NCI-H2171 treated with DMSO at 0.1 percent for 48 hours (cell line): ENCODE data around the gene CYP1B1.
"Not testable (repeated sequence)": the region's sequence is repeated elsewhere in the genome, so short reads cannot be mapped to it uniquely, and the experiment has no call there.

Source experiments
- DNase-seq: peaks from one replicate; lab custom pipeline; 2025; lab: John Stamatoyannopoulos, UW

CYP1B1 gene

DNA sequence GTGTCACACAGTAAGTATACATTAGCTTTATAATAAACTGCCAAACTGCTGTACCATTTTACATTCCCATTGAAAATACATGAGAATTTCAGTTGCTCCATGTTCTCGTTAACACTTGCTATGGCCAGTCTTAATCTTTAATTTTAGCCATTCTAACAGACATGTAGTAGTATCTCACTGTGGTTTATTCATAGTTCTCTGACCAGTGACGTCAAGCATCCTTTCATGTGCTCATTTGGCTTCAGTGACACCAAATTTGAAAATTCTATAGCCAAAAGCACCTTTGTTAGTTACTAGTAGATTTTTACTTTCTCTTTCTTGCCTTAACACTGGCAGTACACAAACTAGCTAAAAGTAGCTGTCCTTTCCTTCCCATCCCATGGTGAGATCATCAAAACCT, 43.0 kb downstream of the CYP1B1 start:
- DNase-seq = no peak

DNA sequence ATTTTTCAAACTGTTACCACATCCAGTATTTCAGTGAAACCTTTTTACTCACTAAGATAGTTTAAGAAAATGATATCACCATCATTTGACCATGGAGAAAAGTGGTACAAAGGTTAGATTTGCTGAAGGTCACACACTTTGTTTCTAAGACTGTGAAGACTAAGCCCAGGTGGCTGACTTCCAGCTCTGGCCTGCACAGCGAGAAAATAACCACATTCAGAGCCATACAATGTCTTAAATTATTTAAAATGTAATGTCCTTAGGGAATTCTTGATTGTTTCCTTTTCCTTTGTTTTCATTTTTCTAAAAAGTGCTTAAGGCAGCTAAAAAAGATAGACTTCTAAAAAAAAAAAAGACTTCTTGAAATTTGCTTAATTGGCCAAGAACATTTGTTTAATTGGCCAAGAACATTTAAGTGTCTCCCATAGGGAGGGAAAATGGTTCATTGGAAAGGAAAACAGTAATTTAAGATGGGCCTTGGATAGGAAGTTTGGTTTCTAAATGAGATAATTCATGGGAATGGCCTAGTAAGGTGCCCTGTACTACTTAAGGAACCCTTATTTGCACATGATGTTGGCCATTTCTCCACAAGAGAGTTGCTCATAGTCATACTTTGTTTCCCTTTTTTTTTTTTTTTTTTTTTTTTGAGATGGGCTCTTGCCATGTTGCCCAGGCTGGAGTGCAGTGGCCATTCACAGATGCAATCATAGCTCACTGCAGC, 45.2 kb downstream of the CYP1B1 start:
- peak; percentile 5 for DNase-seq

DNA sequence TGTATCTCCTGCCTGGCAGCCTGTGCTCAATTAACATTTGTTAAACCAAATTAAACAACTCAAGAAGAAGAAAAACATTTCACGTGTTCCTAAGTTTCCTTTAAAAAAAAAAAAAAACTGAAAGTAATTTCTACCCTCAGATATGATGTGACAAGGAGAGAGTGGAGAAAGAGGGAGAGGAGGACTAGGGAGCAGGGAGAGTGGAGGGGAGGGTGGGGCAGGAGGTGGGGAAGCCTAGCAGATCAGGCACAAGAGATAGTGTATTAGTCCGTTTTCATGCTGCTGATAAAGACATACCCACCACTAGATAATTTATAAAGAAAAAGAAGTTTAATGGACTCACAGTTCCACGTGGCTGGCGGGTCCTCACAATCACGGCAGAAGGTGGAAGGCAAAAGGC, 46.4 kb downstream of the CYP1B1 start:
- DNase-seq = no peak

DNA sequence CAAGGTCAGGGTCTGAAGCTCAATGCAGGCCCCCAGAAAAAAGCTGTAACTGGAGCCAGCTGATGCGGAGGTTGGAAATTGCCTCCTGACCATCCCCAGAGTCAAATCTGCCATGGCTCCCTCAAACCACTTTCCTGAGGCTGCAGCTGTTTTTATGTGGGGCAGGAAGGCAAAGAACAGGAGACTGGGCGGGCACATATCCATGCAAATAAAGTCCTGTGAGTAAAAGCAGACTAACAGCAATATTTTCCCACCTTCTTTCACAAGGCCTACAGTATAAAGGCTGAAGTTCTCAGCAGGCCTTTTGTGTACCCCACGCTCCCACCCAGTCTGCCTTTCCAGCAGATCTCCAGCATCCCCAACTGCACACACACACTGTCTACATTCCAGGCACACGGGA, 47.1 kb downstream of the CYP1B1 start:
- no peak for DNase-seq

DNA sequence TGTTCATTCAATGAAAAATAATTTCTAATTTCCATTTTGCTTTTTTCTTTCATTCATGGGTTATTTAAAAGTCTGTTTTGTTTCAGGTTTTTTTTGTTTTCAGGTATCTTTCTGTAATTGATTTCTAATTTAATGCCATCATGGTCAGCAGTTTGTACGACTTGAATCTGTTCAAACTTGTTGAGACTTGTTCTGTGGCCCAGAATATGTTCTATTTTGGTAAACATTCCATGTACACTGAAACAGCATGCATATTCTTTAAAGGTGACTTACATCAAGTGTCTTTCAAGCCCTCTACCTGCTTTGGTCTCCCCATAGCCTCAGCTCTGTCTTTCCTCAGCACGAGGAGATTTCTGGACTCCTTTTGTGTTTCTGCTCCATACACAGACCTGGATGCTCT, 49.1 kb downstream of the CYP1B1 start:
- DNase-seq = no peak

DNA sequence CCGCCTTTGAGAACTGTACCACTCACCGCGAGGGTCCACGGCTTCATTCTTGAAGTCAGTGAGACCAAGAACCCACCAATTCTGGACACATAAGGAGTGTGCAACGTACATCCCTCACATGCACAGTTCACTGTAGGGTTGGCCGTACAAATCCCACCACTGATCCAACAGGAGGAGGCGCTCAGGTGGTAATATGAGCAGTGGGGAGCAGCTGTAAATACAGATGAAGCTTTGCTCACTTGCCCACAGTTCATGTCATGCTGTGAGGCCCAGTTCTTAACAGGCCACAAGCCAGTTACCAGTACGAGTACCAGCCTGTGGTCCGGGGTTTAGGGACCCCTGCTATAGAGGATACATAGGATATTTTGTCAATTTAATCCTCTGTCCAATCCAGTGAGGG, 54.4 kb downstream of the CYP1B1 start:
- DNase-seq = no peak

DNA sequence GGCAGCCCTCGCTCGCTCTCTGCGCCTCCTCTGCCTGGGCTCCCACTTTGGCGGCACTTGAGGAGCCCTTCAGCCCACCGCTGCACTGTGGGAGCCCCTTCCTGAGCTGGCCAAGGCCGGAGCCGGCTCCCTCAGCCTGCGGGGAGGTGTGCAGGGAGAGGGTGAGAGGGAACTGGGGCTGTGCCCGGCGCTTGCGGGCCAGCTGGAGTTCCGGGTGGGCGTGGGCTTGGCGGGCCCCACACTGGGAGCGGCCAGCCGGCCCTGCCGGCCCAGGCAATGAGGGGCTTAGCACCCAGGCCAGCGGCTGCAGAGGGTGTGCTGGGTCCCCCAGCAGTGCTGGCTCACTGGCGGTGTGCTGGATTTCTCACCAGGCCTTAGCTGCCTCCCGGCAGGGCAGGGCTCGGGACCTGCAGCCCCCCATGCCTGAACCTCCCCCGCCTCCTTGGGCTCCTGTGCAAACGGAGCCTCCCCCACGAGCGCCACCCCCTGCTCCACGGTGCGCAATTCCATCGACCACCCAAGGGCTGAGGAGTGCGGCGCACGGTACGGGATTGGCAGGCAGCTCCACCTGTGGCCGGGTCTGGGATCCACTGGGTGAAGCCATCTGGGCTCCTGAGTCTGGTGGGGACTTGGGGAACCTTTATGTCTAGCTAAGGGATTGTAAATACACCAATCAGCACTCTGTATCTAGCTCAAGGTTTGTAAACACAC, 55.4 kb downstream of the CYP1B1 start:
- DNase-seq = not testable (repeated sequence)

DNA sequence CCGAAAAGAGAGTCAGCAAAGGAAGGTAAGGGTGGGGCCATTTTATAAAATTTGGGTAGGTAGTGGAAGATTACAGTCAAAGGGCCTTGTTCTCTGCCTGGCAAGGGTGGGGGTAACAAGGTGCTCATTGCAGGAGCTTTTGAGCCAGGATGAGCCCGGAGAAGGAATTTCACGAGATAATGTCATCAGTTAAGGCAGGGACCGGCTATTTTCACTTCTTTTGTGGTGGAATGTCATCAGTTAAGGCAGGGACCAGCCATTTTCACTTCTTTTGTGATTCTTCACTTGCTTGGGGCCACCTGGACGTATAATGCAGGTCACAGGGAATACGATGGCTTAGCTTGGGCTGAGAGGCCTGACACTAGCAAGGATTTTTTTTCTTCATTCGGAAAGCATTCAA, 58.1 kb downstream of the CYP1B1 start:
- no peak for DNase-seq
